ENCODE results near the gene NKX1-1. TPM values are rescaled to one million over a fixed set of nuclear protein-coding genes. Genes with fewer than 3 reads are reported as not detected.

The NKX1-1 gene
- total and polyA plus RNA-seq, 2 of the 8 experiments (the other 6 are each of a cell fraction or from before 2014, with no cell fraction given): not detected

DNA sequence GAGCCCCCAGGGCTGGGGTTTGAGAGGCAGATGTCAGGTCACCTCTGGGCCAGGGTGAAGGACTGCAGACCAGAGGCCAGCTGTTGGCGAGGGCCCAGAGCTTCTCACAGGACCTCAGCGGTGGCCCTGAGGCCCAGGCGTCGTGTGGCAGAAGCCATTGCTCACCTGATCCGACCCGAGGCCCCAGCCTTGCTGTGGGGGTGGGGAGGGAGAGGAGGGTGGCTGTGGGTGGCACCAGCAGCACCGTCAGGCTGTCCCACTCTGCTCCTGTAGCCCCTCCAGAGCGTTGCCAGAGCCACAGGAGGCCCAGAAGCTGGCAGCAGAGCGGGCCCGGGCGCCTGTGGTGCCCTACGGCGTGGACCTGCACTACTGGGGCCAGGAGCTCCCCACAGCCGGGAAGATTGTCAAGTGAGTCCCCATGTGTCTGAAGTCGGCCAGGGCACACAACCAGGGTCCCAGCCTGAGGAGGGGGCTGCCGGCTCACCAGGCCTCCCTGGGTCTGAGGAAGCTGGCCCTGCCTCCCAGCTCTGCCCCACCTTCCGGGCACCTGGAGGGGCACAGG, 30.4 kb downstream of the NKX1-1 start:
- no peak overlapping the region for H3K4me2 ChIP-seq (ENCODE audit: insufficient read depth in 1 of 2, low read depth in 2 of 2, low read length in 2 of 2)
- FAIRE-seq: no peak
- TF ChIP-seq, protein P1, sequence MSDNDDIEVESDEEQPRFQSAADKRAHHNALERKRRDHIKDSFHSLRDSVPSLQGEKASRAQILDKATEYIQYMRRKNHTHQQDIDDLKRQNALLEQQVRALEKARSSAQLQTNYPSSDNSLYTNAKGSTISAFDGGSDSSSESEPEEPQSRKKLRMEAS (IDR thresholded peaks at IDR 0.05): no peak
- no peak for TF ChIP-seq FOSL1 (IDR thresholded peaks at IDR 0.05; ENCODE audit: insufficient read depth, low read depth, low read length)
- no peak for TF ChIP-seq POLR2AphosphoS5 (IDR thresholded peaks at IDR 0.05; ENCODE audit: low read depth, low read length)
- no peak for TF ChIP-seq SRF (IDR thresholded peaks at IDR 0.05; ENCODE audit: low read depth, low read length)
- no peak for TF ChIP-seq SIX5 (IDR thresholded peaks at IDR 0.05; ENCODE audit: low read depth, low read length)
- no peak for TF ChIP-seq NANOG (IDR thresholded peaks at IDR 0.05; ENCODE audit: insufficient read depth, low read depth, low read length, poor library complexity, severe bottlenecking)
- no peak for TF ChIP-seq SIN3A (conservative IDR thresholded peaks at IDR 0.05 in 1 of 2, IDR thresholded peaks at IDR 0.05 in 1 of 2; ENCODE audit: low read depth in 1 of 2, low read length in 2 of 2)
- no peak for TF ChIP-seq ZNF274 (IDR thresholded peaks at IDR 0.05; ENCODE audit: borderline replicate concordance, extremely low read depth, low read length)
- TF ChIP-seq KDM4A (IDR thresholded peaks at IDR 0.05; ENCODE audit: low read depth, low read length, severe bottlenecking): no peak
- no peak for TF ChIP-seq EP300 (IDR thresholded peaks at IDR 0.05; ENCODE audit: borderline replicate concordance in 1 of 2, low read depth in 2 of 2, low read length in 2 of 2)
- TF ChIP-seq CBX8 (IDR thresholded peaks at IDR 0.05; ENCODE audit: borderline replicate concordance, low read depth, low read length): no peak
- no peak for TF ChIP-seq RNF2 (IDR thresholded peaks at IDR 0.05; ENCODE audit: borderline replicate concordance, low read depth, low read length, missing control alignments, poor library complexity, severe bottlenecking)

More for the DNA sequence above, 30.4 kb downstream of the NKX1-1 start:
- H2BK120ac ChIP-seq (replicated peaks; ENCODE audit: low read depth, low read length): no peak overlapping the region
- DNase-seq (ENCODE audit: low read depth in 1 of 2, low spot score in 2 of 2): no peak
- no peak overlapping the region for H3K27ac ChIP-seq (ENCODE audit: low read depth, low read length)
- no peak overlapping the region for H2BK15ac ChIP-seq (ENCODE audit: low read length)
- no peak overlapping the region for H3K4me3 ChIP-seq (ENCODE audit: extremely low read depth in 1 of 4, insufficient read depth in 2 of 4, low read depth in 3 of 4, low read length in 4 of 4)
- H3K79me1 ChIP-seq (ENCODE audit: low read depth, low read length): no peaks in the 10 kb centered on the region
- peaks cover 0 to 6% of the 10 kb centered on the region in 2 experiments for H4K20me1 ChIP-seq (replicated peaks in 1 of 2; ENCODE audit: control insufficient read depth in 1 of 2, insufficient read depth in 2 of 2, low read length in 2 of 2)
- H3K56ac ChIP-seq (replicated peaks; ENCODE audit: insufficient read length, low read depth, low read length): no peak overlapping the region
- no peaks in the 10 kb centered on the region for H3K9me3 ChIP-seq (ENCODE audit: insufficient read depth in 2 of 2, low read depth in 1 of 2, low read length in 1 of 2)
- H3K9ac ChIP-seq (replicated peaks in 1 of 4; ENCODE audit: extremely low read depth in 1 of 4, low read depth in 3 of 4, low read length in 3 of 4): no peak overlapping the region
- H2AFZ ChIP-seq (ENCODE audit: low read length): no peak overlapping the region
- ChIA-PET CTCF (ENCODE audit: partially characterized antibody) (interaction anchor here (1.0 to 3.0 kb wide), 6 partner anchors 10 to 253 kb away, joined by 3 to 15 read pairs (median 8); no protein-coding TSS in a partner anchor), POLR2A (ENCODE audit: partially characterized antibody) (interaction anchor here (1.9 kb wide), 1 partner anchor 10 kb away, joined by 7 read pairs; no protein-coding TSS in a partner anchor)
- H3K23me2 ChIP-seq (ENCODE audit: low read depth, low read length): no peaks in the 10 kb centered on the region
- H3K14ac ChIP-seq (ENCODE audit: insufficient read length): no peak overlapping the region
- no peak overlapping the region for H2BK20ac ChIP-seq (ENCODE audit: low read length)
- H2AK5ac ChIP-seq (ENCODE audit: low read depth, low read length): no peak overlapping the region
- H3K4me1 ChIP-seq (replicated peaks in 1 of 4; ENCODE audit: control insufficient read depth in 3 of 4, insufficient read depth in 4 of 4, low read length in 3 of 4): no peaks in the 10 kb centered on the region; a peak in 1 of 7 replicates
- H4K8ac ChIP-seq (ENCODE audit: extremely low read depth, insufficient read depth, low read length): no peak overlapping the region; the same call in 1 of the 2 replicates
- no peak overlapping the region for H2BK12ac ChIP-seq (ENCODE audit: low read depth, low read length)
- no peaks in the 10 kb centered on the region for H3K27me3 ChIP-seq (replicated peaks in 1 of 4; ENCODE audit: control insufficient read depth in 3 of 4, extremely low read depth in 1 of 4, insufficient read depth in 3 of 4, low read length in 3 of 4)
- H4K91ac ChIP-seq (replicated peaks; ENCODE audit: insufficient read length, low read length): no peak overlapping the region
- H2BK5ac ChIP-seq (ENCODE audit: low read depth, low read length): no peak overlapping the region
- 84% methylated on average over 15 of the region's 17 CpGs; no CpG with 5 or more reads in 1 of the 2 experiments for WGBS, 2 experiments (ENCODE audit: extremely low coverage in 1 of 2, insufficient coverage in 1 of 2, insufficient read length in 1 of 2, insufficient replicate concordance in 2 of 2, low coverage in 1 of 2, low lambda C conversion rate in 2 of 2, missing lambda C conversion rate in 1 of 2)
- no peak overlapping the region for H3K18ac ChIP-seq (ENCODE audit: extremely low read depth, low read length)
- no peak overlapping the region for H3K23ac ChIP-seq (ENCODE audit: insufficient read length)
- H3K4ac ChIP-seq (replicated peaks; ENCODE audit: insufficient read length, low read depth, low read length): no peak overlapping the region
- peaks cover 0 to 2% (median 0%) of the 10 kb centered on the region in 4 experiments; a peak in 1 of 8 replicates for H3K36me3 ChIP-seq (ENCODE audit: control insufficient read depth in 2 of 4, insufficient read depth in 4 of 4, low read length in 3 of 4)
- no peaks in the 10 kb centered on the region for H3K79me2 ChIP-seq (ENCODE audit: control insufficient read depth in 1 of 2, insufficient read depth in 2 of 2, low read length in 2 of 2)
- H4K5ac ChIP-seq (ENCODE audit: insufficient read length, low read depth, low read length): no peak overlapping the region

All from H1 (cell line).